ENCODE data around the gene RABL3.
A peak's percentile ranks its signal among the peaks of the same experiment; 100 is the strongest.
"Not testable (repeated sequence)": the region's sequence is repeated elsewhere in the genome, so short reads cannot be mapped to it uniquely, and the experiment has no call there.

Gene RABL3

GRCh38 chr3:120743556-120744195 lies 1.4 kb upstream of the RABL3 start:
- DNase-seq (ENCODE audit: low spot score): no peak

GRCh38 chr3:120742849-120743365 lies 591 bp upstream of the RABL3 start:
- DNase-seq (ENCODE audit: low spot score): no peak

- no peak for DNase-seq (ENCODE audit: low spot score)
Measured at GRCh38 chr3:120741837-120742197, 499 bp downstream of the RABL3 start.

- no peak for DNase-seq (ENCODE audit: low spot score)
Measured at GRCh38 chr3:120741320-120741719, 996 bp downstream of the RABL3 start.

- not testable (repeated sequence) for DNase-seq (ENCODE audit: low spot score)
Measured at GRCh38 chr3:120738006-120738405, 4.3 kb downstream of the RABL3 start.

GRCh38 chr3:120730576-120731542 lies 11.5 kb downstream of the RABL3 start:
- no peak for DNase-seq (ENCODE audit: low spot score)

- no peak for DNase-seq (ENCODE audit: low spot score)
Measured at GRCh38 chr3:120726791-120727190, 15.5 kb downstream of the RABL3 start.

- peak; percentile 52 for DNase-seq (ENCODE audit: low spot score)
Measured at GRCh38 chr3:120719167-120719834, 23.0 kb downstream of the RABL3 start.

- no peak for DNase-seq (ENCODE audit: low spot score)
Measured at GRCh38 chr3:120713262-120713661, 29.1 kb downstream of the RABL3 start.

- no peak for DNase-seq (ENCODE audit: low spot score)
Measured at GRCh38 chr3:120710369-120710768, 31.9 kb downstream of the RABL3 start.

- no peak for DNase-seq (ENCODE audit: low spot score)
Measured at GRCh38 chr3:120708408-120708807, 33.9 kb downstream of the RABL3 start.

- no peak for DNase-seq (ENCODE audit: low spot score)
Measured at GRCh38 chr3:120706950-120707349, 35.4 kb downstream of the RABL3 start.

GRCh38 chr3:120705884-120706582 lies 36.3 kb downstream of the RABL3 start:
- DNase-seq (ENCODE audit: low spot score): no peak

- DNase-seq (ENCODE audit: low spot score): no peak
Measured at GRCh38 chr3:120699333-120699732, 43.0 kb downstream of the RABL3 start.

- no peak for DNase-seq (ENCODE audit: low spot score)
Measured at GRCh38 chr3:120693439-120694171, 48.7 kb downstream of the RABL3 start.

GRCh38 chr3:120689395-120689794 lies 52.9 kb downstream of the RABL3 start:
- no peak for DNase-seq (ENCODE audit: low spot score)

- DNase-seq (ENCODE audit: low spot score): no peak
Measured at GRCh38 chr3:120688121-120688520, 54.2 kb downstream of the RABL3 start.

- DNase-seq (ENCODE audit: low spot score): no peak
Measured at GRCh38 chr3:120685411-120685810, 56.9 kb downstream of the RABL3 start.

GRCh38 chr3:120684896-120685295 lies 57.4 kb downstream of the RABL3 start:
- no peak for DNase-seq (ENCODE audit: low spot score)

- no peak for DNase-seq (ENCODE audit: low spot score)
Measured at GRCh38 chr3:120683671-120684301, 58.5 kb downstream of the RABL3 start.

GRCh38 chr3:120683213-120683612 lies 59.1 kb downstream of the RABL3 start:
- DNase-seq (ENCODE audit: low spot score): no peak
